ENCODE results near the gene ASTL.
"Not testable (repeated sequence)": the region's sequence is repeated elsewhere in the genome, so short reads cannot be mapped to it uniquely, and the experiment has no call there.

ASTL gene

DNA sequence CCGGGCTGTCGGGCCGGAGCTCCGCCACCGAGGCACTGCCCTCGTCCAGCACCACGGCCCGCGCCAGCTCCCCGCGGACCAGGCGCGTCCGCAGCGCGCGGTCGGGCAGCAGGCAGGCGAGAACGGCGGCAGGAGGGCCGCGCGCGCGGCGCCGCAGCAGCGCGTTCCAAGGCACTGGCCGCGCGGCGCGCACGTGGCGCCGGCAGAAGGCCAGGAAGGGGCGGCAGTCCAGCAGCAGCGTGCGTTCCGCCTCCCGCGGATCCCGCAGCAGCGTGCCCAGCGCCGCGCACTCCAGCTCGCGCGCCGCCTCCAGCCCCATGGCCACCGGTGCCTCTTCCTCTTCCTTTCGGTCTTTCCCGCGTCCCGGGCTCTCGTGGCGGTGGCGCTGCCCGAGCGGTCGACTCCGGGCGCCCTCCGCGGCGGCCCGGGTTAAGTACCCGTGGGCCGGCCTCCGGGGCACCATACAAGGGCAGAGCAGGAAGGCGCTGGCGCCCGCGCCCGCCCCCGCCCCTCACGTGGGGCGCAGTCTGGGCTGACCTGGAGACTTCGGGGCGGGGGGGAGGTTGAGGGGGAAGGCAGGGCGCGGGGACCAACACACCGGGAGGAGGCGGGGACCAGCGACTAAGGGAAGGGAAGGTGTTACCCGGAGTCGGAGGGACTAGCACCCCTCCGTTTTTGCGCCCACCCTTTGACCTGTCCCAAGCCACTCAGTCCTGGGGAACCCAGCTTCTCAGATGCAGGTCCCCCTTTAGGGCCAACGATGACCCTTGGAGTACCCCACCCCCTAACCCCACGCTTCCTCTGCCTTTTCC lies 6.9 kb upstream of the ASTL start, which contains the start of gene DUSP2:
Gene DUSP2, minus strand, starts transcription at position 405 of the 812 bp plus-strand sequence. Its CDS starts 86 bp downstream, at position 319.
- peak; percentile 94 for DNase-seq

DNA sequence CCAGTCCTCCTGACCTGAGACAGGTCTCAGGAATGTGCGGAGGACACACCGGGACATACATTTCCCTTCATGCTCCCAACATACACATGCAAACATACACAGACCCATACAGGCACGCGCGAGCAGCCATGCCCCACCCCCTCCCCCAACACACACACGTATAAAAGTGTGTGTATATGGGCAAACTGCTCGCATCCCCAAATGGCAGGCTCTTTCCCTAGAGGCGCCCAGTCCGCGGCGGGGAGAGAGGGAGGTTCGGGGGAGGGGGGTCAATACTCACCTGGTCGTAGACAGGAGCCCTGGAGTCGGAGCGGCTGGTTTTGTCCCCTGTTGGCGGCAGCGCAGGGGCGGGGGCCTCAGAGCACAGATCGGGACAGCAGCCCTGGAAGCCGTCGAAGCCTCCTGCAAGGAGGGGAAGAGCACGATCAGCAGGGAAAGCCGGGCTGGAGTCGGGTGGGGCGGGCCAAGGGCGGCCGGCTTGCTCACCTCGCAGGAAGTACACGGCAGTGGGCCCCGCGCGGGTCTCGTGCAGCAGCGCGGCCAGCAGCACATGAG lies 6.3 kb upstream of the ASTL start:
- no peak for DNase-seq

DNA sequence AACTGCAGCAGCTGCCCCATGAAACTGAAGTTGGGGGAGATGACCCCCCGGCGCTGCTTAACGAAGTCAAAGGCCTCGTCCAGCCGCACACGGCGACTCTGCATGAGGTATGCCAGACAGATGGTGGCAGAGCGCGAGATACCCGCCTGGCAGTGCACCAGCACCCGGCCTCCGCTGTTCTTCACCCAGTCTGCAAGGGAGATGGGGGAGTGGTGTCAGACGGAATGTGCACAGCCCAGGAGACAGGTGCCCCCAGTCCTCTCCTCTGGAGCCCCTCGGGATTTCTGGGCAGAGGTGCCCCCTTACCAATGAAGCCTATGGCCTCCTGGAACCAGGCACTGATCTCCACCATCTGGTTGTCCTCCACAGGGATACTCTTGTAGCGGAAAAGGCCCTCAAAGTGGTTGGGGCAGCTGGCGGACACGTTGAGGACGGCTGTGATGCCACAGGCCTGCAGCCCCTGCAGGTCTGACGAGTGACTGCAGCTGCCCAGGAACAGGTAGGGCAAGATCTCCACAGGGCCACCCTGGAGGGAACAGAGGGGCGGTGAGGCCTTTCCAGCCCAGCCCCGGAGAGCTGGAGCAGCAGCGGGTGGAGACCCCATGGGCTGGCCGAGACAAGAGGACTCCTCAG lies 5.7 kb upstream of the ASTL start:
- DNase-seq: no peak

DNA sequence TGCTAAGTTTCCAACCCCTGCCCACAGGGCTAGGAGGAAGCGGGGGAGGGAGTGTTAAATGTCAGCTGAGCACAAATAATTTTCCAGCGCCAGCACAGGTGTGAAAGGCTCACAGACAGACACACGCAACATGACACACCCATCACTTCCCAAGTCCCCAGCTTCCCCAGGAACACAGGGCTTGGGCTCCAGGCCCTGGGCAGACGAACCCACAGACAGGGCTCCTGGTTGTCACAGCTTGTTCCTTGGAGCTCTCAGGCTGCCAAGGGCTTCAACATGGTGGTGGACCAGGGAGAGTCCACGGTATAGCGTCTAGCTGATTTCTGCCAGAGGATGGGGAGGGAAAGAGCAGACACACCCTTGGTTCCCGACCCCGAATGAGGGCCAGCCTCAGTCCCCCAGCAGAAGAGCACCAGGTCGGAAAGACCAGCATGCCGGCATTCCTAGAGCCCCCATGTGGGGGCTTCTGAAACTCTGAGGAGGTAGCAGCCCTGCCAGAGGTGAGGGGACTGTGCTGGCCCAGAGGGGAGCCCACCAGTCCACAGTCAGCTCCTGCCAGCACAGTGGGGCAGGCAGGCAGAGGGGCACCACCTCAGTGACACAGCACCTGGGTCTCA lies 5.0 kb upstream of the ASTL start:
- DNase-seq: no peak

DNA sequence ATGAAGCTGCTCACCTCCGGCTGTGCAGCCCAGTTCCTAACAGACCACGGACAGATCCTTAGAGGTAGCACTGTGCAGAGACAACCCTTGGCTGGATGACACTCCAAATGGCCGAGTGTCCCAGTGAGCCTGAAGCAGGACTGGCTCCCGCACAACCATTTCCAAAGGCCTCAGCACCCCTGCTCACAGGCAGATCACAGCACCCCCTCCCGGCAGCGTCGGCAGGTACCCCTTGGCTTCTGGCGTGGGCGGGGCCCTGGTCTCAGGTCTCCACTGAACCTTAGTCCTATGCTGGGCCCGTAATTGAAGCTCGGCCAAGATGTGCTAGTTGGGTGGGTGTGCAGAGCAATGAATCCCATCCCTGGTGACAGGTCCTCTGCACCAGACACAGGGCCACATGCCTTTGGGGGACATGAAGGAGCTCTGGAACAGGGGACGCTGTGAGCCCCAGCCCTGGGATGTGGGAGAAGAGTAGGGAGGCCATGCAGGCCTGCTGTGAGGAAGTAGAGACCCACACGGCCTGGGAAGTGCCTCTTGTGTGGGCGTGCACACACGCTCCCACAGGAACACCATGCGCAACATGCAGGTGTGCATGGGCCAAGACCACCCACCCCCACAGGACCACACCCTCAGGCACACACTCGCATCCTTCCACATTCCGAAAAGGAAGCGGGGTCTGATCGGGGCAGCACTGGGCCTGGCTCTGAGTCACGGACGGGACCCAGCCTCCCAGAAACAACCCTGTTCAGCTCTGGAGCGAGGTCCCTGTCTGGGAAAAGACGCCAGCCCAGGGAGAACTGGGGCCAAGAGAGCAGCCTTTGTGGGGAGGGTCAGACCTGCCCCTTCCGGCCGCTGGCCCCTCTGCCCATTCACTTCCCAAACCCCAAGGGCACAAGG lies 4.2 kb upstream of the ASTL start:
- DNase-seq: no peak

DNA sequence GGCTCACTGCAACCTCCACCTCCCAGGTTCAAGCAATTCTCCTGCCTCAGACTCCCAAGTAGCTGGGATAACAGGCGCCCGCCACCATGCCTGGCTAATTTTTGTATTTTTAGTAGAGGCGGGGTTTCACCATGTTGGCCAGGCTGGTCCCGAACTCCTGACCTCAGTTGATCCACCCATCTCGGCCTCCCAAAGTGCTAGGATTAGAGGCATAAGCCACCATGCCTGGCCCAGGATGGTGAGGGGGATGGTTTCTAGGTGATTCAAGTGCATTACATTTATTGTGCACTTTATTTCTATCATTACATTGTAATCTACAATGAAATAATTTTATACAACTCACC lies 3.3 kb upstream of the ASTL start:
- DNase-seq: not testable (repeated sequence)

DNA sequence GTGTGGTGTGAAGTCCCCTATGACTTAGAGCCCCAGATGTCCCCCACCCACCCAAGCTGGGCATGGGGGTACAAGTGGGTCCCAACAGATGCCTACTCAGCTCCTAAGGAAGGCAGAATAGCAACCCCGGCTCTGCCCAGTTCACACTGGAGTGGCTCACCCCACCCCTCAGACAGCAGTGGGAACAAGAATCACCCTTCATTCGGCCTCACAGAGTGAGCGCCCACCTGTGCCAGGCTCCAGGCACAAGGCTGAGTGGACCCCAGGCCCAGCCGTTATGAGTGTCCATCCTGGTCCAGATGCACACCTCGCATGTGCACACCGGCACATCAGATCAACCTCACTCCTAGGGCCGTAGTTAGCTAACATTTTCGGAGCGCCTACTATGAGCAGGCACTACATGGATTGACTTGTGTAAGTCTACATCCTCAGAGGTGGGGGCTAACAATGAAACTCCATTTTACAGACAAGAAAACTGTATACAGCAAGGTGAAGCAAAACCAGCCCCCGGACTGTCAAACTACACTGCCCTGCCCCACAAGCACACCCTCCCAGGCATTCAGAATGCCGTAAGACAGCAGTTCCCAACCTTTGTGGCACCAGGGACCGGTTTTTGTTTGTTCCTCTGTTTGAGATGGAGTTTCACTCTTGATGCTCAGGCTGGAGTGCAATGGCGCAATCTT lies 2.8 kb upstream of the ASTL start:
- no peak for DNase-seq

DNA sequence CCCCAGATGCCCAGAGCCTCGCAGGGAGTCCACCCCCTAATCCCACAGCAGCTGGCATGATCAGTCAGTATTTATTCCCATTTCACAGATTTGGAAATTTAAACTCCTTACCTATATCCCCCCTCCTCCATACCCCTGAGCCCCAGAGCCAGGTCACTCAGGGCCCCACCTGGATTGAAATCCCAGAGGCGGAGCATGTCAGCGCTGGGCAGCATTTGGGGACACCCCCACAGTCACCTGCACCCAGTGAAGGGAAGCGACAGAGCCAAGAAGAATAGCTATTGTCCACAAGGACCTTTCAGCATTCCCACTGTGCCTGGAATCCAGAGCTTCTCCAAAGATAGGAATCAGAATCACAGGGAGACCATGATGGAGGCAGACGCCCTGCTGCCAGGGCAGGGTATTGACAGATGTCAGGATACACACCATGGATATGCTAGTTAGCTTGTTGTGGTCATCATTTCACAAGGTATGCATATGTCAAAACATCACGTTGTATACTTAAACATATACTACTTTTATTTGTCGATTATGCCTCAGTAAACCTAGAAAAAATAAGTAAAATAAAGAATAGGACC lies 968 bp upstream of the ASTL start:
- DNase-seq: no peak

DNA sequence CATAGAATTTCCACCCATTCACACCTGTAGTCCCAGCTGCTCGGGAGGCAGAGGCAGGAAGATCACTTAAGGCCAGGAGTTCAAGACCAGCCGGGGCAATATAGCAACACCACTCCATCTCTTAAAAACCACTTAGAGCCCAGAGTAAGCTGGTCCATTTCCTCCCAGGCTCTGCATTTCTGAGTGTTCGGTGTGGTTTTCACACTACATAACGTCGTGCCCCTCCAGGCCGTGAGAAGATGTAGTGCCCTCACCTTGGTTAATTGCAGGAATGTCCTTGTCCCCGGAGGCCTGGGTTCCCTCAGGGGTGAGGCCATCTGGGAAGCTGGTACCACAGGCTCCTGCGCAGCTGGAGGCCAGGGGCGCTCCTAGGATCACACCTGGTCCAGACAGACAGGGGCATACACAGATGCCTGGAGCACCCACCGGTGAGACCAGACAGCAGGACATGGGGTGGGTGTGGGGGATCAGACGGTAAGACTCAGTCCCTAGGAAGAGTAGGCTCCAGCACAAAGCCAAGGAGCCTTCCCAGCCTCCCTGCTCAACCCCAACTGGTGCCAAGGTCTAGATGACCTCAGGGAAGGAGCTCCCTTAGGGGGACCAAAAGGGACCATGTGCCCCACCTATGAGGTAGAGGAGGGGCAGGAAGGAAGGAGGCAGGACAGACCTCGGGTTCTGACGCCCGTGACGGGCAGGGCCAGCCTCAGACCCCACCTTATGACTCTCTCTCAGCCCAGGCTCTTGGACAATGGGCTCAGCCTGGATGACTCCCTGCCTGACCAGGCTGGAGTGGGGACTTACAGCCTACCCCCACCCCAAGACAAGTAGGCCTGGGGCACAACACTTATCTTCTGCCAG lies 752 bp downstream of the ASTL start:
- DNase-seq: no peak

DNA sequence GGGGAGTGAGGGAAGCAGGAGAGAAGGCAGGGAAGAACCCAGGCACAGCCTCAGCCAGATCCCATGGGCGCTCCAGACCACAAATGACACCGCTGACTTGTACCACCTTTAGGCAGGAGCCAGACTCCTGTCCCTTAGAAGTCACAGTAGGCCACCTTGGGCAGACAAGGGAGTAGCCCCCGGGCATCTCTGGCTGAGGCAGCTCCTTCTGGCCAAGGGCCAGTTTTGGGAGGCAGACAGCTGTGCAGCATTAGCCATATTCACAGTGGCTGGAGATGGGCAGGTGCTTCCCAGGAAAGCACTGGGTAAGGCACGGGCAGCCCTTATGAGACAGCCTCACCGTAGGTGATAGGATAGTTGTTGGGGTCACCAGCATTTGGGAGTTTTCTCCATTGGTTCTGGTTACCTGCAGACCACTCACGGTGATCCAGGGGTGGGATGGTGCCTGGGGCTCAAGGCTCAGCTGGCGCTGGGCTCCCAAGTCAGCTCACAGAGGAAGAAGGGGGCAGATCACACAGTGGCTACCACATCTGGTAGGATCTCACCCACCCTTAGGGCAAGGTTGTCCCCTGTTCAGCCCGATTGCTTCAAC lies 2.1 kb downstream of the ASTL start:
- DNase-seq: no peak

DNA sequence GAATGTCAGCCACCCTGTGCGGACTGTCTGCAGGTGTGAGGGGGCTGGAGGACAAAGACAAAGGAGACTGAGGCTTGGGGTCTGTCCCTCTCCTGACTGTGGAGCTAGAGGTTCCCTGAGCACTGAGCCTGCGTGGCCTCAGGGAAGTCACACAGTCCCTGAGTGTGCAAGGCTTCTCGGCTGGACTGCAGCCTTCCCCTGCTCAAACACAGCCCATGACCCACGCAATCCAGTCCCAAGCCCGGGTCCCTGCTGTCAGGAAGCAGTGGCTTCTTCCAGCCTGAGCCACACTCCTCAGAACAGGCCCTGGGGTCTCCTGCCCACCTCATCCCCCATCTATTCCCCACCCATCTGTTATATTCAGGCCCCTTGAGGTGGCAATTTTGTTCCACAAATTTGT lies 2.7 kb downstream of the ASTL start:
- no peak for DNase-seq

DNA sequence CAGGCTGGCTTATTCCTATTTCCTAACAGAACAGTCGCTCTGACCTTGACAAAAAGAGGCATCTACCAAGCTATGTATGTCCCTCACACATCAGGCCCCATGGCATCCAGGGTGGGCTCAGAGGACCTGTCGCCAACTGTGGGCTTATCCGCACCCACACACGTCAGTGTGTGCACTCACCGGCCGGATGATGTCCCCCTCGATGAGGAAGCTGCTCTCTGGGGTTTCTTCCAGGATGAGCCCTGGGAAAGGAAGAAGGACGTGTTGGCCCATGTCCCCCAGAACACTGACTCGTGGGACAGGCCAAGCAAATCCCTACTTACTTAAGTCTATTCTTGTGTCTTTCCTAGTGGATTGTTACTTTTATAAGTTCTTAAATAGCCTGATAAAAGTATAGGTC lies 3.1 kb downstream of the ASTL start:
- DNase-seq: no peak

DNA sequence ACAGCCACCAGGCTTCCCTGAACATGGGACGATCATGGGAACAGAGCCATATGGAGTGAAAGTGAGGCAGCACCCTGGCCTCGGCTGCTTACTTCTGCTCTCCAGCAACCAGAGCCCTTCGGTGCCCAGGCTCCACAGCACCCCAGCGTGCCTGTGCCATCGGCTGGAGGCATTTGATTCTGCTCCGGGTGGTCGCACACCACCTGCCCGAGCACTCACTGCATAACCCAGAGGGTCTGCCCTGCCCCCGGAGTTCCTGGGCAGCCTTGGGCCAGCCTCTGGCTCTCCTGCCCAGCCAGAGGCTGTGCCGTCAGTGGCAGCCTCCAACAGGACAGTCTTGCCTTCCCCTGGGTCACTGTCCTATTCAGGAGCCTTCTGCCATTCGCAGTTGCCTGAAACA lies 3.9 kb downstream of the ASTL start:
- no peak for DNase-seq

DNA sequence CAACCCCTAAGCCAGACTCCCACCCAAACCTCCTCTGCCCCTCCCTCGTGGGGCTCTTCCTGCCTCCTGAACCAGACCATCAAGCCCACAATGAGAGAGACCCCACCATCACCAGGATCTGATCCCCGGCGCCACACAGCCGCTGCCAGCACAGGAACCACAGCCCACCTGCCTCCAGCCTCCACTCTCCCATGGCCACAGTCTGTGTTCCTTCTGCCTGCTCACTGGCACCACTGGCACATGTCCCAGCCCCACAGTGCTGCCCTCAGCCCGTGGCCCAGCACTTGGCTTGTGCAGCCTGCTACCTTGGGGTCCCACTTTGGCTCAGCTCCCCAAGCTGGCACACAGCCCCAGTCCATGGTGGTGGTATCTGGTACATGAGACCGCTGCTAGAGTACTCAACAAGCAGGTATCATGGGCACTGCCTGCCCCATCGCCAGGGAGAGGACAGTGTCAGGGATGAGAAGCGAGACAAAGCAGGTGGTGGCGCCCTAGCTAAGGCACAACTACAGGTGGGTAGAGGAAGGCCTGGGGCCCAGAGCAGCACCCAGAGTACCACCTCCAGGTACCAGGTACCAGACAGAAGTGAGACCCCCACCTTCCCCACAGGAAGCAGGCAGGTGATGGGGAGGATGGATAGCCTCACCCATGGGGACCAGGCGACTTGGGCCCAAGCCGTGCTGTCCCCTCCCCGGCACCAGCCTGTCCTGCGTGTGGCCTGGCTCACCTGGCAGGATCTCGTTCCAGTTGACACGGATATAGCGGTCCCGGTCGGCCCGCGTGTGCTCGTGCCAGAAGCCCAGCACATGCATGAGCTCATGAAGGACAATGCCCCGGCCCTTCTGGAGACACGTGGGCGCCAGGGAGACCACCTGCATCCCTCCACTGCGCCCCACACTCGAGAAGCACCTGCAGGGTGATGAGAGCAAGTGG lies 6.2 kb downstream of the ASTL start:
- no peak for DNase-seq

DNA sequence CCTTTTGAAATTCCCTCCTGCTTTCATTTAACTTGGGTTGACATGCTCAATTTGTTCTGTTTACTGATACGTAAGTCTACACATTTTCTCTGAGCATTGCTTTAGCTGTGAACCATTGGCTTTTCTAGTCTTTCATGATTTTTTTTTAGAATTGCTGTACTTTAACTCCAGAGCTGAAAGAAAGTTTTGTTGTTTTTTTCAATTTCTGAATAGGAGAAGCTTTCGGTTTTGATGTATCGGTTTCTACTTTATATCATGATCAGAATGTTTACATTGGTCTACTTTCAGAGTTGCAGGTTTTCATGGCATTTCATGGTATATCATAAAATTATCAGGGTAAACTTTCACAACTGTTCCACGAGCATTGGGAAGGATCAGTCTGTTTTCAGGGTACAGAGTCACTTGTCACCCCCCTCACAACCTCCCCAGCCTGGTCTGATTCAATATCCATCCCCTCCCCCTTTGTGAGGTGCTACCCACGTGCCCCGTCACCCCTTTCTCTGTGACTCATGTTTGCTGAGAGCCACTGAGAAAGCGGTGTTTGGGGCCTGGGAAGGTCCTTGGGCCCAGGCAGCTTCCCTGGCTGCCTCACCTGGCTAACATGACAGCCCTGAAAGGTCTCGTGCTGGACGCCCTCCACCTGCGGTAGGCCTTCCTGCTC lies 7.0 kb downstream of the ASTL start:
- DNase-seq: no peak

DNA sequence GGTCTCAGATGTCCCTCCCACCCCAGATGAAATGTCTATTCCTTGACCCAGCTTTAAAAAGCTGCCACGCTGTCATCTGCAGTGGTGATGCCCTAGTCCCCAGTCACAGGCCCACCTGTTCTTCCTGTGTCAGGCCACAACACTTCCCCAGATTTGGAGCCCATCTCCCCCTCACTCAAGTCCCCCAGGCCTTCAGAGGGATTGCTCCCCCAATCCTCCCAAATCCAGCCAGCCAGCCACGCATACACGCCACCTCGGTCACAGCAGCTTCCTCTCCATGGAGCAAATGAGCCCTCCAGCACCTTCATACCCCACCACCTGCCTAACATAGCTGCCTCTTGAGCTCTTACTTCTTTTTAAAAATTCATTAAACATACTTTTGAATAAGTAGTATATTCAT lies 7.8 kb downstream of the ASTL start:
- no peak for DNase-seq

DNA sequence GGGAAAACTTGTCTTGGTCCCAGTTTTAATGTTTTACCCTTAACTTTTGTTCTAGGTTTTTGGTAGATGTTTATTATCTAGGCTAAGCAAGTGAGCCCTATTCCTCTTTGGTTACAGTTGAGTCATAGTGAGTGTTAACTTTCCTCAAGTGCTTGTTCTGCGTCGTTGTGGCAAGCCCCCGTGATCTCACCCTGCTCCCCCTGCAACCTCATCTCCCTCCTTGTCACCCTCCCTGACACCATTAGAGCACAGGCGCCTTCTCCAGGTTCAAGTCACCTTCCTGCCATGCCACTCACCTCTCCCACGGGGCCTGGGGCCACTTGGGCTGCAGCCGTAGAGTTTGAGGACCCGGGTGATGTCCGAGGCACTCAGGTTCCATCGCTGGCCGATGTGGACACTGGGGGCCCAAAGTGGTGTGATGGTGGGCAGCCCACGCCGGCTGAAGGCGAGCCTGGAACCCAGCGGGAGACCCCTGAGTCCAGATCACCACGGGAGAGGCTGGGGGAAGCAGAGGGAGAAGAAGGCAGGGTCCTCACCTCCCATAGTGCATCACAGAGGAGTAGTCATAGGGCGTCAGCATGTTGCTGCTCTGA lies 8.7 kb downstream of the ASTL start:
- no peak for DNase-seq

DNA sequence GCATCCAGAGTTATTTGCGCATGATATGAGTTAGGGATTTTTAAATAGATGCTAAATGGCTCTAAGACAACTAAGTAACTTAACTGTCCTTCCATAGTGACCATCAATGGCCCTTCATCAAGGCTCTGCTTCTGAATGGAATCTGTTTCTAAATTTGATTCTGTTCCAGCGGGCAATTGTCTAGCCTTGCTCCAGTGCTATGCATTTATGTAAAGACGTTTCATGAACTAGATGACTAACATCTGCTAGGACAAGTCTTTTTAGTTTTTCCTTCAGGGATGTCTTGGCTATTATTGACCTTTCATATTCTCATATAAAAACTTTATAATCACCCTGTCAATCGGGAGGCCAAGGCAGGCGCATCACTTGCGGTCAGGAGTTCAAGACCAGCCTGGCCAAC lies 9.8 kb downstream of the ASTL start:
- no peak for DNase-seq

Data from inflammatory macrophage treated with lipopolysaccharide for 4 hours (primary cell).